Uterine smooth muscle cell (primary cell): ENCODE data around the gene IER3. TPM values are rescaled to one million over a fixed set of nuclear protein-coding genes. Genes with fewer than 3 reads are reported as not detected.

Source experiments
- total RNA-seq: library from RNA; depleted of rRNA; stranded (reverse); fragments of >200 nt; gene quantifications from 2 replicates; pipeline ENCODE4 v1.2.3, GENCODE V29; 2014

The IER3 gene, protein sequence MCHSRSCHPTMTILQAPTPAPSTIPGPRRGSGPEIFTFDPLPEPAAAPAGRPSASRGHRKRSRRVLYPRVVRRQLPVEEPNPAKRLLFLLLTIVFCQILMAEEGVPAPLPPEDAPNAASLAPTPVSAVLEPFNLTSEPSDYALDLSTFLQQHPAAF
- 41.9 and 49.7 TPM in 2 replicates for total RNA-seq

DNA sequence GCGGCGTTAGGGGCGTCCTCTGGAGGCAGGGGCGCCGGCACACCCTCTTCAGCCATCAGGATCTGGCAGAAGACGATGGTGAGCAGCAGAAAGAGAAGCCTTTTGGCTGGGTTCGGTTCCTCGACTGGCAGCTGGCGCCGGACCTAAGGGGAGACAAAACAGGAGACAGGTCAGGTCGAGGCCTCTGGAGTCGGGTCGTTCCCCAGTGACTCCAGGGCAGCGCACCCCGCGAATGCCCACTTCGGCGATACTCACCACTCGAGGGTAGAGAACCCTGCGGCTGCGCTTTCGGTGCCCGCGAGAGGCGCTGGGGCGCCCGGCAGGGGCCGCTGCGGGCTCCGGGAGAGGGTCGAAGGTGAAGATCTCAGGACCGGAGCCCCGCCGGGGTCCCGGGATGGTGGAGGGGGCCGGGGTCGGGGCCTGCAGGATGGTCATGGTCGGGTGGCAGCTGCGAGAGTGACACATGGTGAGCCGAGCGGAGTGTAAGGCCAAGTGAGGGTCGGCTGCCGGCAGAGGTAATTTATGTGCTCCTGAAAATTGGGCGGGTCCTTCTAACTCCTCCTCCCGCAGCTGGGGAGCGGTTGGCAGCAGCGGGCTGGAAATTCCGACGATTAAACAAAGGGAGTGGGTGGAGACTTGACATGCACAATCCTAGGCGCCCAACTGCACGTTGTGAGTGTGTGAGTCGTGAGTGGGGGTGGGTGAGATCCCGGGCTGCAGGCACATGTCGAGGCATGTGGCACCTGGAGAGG is at the start of gene IER3:
Gene IER3, minus strand, starts transcription at position 494 of the 752 bp plus-strand sequence. Its CDS starts 29 bp downstream, at position 465.

DNA sequence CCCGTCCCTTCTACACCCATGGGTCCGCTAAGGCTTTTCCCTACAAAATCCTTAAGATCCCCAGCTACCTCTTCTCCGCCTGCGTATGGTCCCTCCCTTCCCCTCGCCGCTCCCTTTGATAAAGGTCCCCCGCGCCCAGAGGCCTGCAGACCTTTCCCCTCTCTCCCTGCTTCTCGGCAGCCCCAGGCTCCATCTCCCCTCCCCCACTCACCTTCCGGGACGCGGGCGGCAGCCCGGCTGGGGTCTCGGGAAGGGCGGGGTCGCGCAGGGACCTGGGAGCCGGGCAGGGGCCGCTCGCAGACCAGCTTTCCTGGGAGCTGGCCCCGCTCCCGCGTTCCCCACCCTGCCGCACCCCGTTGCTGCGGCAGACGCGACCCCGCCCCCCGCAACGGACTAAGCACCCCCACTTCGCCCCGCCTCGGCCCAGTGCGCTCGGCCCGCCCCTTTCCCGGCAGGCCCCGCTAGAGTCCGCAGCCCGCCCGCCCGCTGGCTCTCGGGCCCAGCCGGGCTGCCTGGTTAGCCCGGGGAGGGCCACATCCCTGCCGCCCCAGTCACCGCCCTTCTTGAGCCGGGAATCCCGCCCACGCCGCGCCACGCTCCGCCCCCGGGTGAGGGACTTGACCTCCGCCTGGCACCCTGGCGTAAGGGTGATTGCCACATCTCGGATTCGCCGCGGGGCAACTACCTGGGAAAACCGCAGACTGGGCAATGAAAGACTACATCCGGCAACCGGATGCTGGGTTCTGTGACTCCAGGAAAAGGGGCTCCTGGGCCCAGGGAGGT is 1.8 kb downstream of the IER3 start, which contains the start of gene FLOT1:
Gene FLOT1, minus strand, starts transcription at position 372 of the 783 bp plus-strand sequence. CDS start 498 bp downstream, outside the sequence.

DNA sequence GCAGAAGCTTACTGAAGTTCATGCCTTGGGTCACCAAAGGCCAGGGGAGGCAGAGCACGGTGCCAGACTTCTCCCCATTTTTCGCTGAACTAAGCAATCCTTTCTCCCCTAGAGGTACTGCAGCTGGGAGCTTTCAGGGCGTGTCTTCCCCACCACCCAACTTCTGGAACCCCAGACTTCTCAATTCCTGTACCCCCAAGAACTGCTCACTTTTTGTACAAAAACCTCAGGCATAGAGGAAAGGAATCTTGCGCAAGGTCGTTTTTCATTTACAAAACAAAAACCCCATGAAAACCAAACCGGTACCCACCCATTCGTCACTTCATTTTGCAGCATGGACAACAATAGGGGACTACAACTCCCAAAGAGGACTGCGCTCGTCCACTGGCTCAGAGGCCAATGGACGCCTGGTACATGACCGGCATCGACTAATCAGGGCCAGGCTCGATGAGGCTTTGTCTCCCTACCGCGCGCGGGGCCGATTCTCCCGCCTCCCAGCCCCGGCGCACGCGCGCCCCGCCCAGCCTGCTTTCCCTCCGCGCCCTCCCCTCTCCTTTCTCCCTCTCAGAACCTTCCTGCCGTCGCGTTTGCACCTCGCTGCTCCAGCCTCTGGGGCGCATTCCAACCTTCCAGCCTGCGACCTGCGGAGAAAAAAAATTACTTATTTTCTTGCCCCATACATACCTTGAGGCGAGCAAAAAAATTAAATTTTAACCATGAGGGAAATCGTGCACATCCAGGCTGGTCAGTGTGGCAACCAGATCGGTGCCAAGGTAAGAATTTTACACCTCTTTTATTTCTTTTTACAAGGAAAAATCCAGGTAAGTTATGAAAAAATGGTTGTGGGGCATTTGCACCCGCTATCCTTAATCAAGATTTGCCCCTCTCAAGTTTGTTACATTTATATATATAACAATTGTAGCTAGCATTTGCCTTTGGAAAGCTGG is 24.3 kb downstream of the IER3 start, which contains the start of gene TUBB:
Gene TUBB, plus strand, starts transcription at position 562 of the 947 bp plus-strand sequence. Its CDS starts 155 bp downstream, at position 717.

DNA sequence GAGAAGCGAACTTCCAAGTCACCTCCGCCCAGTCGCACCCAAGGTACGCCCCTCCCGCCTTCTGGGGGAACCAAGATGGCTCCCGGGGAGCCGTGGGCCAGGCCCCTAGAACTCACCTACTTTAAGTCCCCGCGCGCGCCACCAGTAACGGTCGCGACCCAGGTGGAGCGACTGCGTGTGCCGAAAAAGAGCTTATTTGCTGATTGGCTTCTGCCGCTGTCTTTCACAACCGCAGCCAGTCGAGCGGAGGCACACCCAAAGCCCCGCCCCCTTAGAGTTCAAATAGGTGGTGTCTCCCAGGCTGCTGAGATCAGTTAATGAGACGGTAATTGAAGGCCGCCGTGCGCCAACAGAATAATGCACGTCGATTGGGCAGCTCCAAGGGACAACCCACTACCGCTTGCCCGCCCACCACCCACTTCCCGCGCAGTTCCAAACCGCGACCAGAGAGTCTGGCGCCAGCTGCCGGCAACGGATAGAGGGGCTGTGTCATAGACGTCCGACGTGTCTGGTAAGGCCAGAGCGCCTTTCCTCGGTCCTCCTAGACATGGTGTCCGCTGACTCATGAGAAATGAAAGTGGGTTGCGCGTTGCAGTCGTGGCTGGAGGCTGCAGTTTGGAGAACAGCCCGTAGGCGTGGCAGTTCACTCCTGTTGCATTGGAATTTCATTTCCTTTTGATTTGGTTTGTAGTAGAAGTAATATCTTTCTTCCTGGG is 27.1 kb downstream of the IER3 start, which contains the start of gene MDC1:
Gene MDC1, minus strand, starts transcription at position 153 of the 716 bp plus-strand sequence. CDS start 2,106 bp downstream, outside the sequence.

Other genes starting within 250 kb of the IER3 start
- 56.8 and 62.1 TPM in 2 replicates for gene GNL1, start 188.1 kb downstream of the IER3 start, total RNA-seq
- 3.6 and 4.5 TPM in 2 replicates for gene PRR3, start 187.3 kb downstream of the IER3 start, total RNA-seq
- gene ABCF1, start 173.1 kb downstream of the IER3 start, total RNA-seq, result 45.4 and 62.5 TPM in 2 replicates
- 18.0 and 20.0 TPM in 2 replicates for gene PPP1R10, start 127.3 kb downstream of the IER3 start, total RNA-seq
- 55.4 and 87.9 TPM in 2 replicates for gene MRPS18B, start 126.7 kb downstream of the IER3 start, total RNA-seq
- 3.4 and 5.1 TPM in 2 replicates for gene ATAT1, start 117.7 kb downstream of the IER3 start, total RNA-seq
- gene C6orf136, start 97.4 kb downstream of the IER3 start, total RNA-seq, result 3.6 and 3.9 TPM in 2 replicates
- gene DHX16, start 71.5 kb downstream of the IER3 start, total RNA-seq, result 39.2 and 51.0 TPM in 2 replicates
- gene PPP1R18, start 57.9 kb downstream of the IER3 start, total RNA-seq, result 49.8 and 53.6 TPM in 2 replicates
- gene NRM, start 53.6 kb downstream of the IER3 start, total RNA-seq, result 2.2 and 4.0 TPM in 2 replicates
- gene MDC1, start 27.3 kb downstream of the IER3 start, total RNA-seq, result 4.6 and 13.2 TPM in 2 replicates
- gene TUBB, start 24.2 kb downstream of the IER3 start, total RNA-seq, result 508 and 873 TPM in 2 replicates
- gene FLOT1, start 1.9 kb downstream of the IER3 start, total RNA-seq, result 154 and 155 TPM in 2 replicates
- gene DDR1, start 140.0 kb upstream of the IER3 start, total RNA-seq, result 8.6 and 22.4 TPM in 2 replicates
- 11.2 and 13.1 TPM in 2 replicates for gene GTF2H4, start 163.7 kb upstream of the IER3 start, total RNA-seq
- 21.4 and 21.5 TPM in 2 replicates for gene VARS2, start 169.7 kb upstream of the IER3 start, total RNA-seq
- gene SFTA2, start 187.6 kb upstream of the IER3 start, total RNA-seq, result not detected in 2 replicates
- not detected in 2 replicates for gene MUCL3, start 196.4 kb upstream of the IER3 start, total RNA-seq
- not detected in 2 replicates for gene MUC21, start 239.2 kb upstream of the IER3 start, total RNA-seq